Measurements from ENCODE around the gene SCTR.

SCTR gene

DNA sequence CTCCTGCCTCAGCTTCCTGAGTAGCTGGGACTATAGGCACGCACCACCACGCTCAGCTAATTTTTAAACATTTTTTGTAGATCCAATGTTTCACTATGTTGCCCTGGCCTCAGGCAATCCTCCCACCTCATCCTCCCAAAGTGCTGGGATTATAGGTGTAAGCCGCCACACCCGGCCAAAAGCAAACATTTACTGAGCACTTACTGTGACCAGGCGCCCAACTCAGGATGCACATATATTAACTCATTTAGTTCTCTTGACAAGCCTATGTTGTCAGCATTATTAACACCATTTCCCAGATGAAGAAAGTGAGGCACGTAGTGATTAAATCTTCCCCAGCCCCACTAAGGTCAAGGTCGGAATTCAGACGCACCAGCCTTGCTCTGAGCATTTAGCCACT lies 51.5 kb downstream of the SCTR start:
- DNase-seq, result no peak

DNA sequence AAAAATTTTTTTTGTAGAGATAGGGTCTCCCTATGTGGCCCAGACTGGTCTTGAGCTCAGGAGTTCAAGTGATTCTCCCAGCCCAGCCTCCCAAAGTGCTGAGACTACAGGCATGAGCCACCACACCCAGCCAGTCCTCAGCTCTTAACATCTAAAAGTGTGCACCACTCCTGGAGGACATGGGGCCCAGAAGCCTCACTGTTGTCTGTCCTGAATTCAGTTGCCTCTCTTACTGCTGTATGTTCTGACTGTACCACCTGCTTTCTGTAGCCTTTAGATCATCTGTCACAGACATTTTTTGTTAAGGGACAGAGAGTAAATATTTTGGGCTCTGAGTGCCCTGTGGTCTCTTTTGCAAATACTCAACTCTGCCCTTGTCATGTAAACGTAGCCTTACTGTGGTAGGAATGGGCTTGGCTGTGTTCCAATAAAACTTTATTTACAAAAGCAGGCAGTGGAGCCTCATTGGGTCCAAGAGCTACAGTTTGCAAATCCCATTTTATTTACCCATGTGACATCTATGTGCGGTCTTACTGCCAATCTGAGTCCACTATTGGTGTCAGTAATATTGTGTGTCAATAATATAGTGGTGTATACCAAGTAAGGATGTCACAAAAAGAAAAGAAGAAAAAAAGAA lies 54.5 kb downstream of the SCTR start:
- no peak for DNase-seq

DNA sequence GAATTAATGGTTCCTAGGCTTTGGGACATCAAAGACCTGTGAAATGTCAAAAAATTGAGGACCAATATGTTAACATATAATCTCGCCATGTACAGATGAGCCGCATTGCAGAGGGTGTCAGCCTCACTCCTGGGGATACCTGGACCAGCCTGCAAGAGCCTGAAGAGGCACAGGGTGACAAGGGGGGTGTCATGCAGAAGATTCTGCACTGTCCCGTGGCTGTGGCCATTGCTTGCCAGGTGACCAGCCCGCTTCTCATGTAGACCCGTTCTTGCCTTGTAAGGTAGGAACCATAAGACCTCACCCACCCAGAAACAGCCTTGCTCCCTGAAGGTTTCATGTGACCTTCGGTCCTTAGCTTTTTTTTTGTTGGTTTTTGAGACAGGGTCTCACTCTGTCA lies 55.2 kb downstream of the SCTR start:
- DNase-seq, result no peak

DNA sequence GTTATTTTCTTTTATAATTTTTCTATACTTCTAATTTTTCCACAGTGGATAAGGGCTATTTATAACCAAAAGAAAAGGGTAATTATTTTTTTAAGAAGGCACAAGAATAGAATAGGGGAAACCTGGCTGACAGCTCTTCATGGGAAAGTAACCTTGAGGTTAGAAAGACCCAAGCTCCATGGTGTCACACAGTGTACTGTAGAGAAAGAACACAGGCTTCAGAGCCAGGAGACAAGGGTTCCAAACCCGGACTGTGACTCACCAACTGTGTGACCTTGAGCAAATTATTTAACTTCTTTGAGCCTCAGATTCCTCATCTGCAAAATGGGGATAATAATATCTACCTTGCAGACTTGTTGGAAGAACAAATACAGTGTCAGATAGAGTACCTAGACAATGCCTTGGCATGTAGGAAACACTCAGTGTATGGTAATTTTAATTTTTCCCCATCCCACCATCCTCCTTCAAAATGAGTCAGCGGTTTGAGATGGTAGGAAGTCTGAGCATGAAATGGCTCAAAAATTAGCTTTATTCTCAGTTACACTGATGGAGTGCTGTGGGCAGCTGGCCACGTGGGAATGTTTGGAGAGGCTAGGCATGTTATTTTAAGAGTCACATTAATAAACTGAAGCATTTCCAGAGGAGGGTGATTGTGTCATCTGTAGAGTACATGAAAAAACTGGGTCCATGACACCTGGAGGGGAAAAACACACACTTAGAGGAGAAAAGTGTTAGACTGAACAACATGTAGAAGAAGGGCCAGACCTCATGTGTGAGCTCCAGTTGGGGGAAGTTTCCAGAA lies 55.9 kb downstream of the SCTR start:
- DNase-seq, result no peak

DNA sequence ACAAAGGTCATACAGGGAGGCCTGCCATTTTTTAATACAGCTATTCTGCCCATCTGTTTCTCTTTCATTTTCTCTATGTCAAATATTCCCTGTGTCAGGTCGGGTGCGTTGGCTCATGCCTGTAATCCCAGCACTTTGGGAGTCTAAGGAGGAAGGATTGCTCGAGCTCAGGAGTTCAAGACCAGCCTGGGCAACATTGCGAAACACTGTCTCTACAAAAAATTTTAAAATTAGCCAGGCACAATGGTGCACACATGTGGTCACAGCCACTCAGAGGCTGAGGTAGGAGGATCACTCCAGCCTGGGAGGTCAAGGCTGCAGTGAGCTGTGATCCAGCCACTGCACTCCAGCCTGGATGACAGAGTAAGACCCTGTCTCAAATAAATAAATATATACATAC lies 57.9 kb downstream of the SCTR start:
- DNase-seq, result no peak

DNA sequence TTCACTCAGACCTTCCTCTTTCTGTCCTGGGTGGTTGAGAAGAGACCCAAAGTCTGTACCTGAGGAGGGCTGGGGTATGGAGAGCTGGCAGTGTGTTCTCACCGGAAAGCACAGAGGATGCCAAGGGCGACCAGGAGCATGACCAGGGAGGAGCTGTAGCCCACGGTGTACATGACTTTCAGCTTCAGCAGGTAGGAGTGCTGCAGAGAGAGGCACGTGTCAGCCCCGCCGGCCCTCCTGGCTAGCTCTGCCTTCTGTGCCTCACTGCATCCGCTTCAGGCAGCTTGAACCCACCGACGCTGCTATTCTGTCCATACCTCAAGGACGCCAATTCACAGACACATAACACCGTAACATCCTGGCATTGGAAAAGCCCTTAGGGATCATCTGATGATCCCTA lies 58.6 kb downstream of the SCTR start:
- DNase-seq, result no peak

DNA sequence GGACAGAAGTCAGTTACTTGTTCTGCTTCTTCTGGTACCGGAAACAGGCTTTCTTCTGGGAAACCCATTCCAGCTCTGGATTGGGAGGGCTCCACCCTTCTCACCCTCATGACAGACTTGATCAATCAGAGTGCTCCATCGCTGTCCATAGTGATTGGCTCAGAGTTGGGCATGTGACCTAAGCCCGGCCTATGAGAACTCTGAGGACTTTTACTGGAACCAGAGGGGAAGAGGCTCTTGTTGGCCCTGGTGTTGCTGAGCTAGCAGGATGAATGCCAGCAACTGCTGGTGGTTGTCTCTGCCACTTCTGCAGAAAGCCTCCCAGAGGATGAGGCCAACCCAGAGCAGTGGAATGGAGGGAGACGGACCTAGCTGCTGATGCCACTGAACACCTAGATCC lies 59.3 kb downstream of the SCTR start:
- no peak for DNase-seq

DNA sequence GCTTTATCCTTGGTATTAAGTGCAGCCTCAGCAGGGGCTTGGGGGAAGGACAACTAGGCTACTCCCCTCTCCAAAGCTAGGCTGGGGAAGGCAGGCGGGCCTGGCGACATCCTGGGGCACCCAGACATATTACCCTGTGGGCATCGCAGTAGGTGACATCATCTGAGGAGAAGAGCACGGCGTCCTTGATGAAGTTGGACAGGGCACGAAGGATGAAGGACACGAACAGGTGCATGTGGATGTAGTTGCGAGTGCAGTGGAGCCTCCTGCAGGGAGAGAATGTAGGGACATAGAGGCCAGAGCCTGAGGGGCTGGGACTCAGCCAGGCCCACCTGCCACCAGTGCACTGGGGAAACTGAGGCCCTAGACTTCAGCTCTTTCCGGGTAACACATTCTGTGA lies 60.3 kb downstream of the SCTR start:
- DNase-seq, result no peak

DNA sequence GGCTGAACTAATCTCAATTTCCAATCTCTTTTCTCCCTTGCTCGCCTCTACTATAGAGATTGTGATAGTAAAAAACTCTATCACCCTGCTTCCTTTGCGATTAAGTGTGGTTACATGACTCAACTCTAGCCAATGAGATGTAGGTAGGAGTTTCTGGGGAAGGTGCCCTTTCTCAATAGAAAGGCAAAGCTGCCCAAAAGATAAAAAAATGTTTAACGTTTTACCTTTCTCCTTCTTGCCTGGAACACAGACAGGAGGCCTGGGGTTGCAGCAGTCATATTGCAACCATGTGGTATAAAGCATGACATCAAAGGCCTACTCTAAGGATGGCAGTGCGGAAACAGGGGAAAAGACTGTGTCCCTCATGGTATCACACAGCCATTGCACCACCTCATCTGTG lies 61.1 kb downstream of the SCTR start:
- no peak for DNase-seq

DNA sequence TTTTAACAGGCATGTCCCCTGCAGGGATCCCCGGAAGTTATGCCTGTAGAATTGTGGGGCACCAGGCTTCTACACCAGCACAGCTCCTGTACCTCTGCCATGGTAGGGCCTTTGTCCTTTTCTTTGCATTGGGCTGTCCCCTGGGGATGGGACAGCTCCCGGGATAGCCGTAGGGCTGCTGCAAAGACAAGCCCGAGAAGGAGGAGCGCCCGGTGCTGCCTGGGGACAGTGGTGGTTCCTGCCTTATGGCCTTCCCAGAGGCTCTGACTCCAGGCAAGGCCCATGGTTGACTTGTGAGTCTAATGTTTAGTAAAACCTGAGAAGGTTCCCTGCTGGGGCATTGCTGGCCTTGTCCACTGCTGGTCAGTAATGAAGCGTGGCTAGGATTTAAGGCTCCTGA lies 61.7 kb downstream of the SCTR start:
- DNase-seq, result no peak

DNA sequence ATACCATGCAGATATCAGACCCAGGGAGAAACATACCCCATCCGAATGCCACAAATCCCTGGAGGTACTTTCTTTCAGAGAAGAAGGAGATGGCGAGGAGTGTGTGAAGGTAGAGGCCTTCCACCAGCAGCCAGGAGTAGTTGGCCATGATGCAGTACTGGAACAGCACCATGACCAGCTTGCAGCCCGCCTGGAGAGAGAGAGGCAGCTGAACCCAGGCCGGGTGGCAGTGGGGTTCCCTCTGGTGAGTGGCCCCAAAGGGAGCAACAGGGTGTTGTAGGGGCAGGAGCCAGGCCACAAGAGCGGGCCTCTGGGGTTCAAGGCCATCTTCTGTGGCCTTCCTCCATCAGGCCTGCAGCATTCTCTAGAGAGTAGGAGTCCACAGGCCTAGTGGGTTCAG lies 62.5 kb downstream of the SCTR start:
- no peak for DNase-seq

DNA sequence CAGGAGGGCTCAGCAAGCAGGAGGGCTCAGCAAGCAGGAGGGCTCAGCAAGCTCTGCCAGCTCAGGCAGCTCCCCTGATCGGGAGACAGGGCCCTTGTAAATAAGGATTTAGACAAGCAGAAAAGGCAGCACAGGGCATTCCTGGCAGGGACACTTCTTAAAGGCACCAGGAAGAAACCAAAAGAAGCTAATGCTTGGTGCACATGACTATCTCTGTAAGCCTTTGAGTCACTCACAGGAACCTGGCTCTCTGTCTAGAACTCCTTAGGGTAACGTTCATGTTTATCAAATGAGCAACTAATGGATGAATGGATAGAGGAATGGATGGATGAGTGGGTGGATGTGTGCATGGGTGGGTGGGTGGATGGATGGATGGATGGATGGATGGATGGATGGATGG lies 64.2 kb downstream of the SCTR start:
- no peak for DNase-seq

DNA sequence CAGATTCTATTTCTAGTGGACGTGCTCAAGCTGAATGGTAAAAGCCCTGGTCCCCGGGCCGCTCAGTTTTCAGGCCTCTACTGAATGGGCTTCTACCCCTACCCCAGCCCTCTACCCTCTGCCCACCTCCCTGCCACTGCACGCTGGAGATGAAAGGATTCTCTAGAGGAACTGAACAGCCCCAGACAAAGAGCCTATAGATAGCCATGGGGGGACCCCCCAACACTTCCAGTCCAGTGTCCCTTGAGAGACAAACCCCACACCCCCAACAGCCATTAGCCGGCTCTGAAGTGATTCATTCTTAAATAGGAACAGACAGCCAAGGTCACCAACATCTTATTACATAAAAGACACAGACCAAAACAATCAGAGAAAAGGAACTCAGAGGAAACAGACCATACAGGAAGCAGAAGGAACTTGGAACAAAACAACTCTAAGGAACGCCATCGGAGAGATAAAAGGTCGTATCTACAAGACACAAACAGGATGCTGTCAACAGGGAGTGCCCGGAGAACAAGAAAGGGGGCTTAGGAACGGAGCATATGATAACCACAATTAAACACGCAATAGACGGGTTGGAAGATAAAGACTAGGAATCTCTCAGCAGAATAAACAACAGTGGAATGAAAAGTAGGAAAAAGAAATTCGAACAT lies 69.1 kb downstream of the SCTR start:
- no peak for DNase-seq

DNA sequence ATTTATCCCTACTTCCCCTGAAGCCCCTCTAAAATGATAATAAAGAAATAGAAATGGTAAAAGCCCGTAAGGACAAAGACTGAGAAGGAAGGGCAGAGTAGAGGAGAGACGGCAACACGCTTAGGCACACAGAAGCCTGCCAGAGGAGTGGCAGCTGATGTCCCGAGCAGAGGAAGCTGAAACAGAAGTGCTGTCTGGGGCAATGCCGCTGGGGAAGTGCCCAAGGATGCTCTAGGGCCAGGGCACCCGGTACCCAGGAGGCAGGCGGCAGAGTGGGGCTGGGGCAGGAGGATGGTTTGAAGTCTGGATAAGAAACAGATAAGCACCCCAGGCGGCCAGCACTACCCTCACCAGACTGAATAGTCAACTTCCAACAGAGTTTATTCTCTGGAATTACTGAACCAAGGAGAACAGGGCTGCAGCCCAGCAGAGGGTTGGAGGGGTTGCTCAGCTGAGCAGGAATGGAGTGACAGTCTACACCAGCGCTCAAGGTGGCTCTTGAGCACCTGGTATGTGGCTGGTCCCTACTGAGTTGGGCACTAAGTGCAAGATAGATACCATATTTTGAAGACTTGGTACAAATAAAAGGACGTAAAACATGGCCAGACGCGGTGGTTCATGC lies 70.2 kb downstream of the SCTR start:
- no peak for DNase-seq

DNA sequence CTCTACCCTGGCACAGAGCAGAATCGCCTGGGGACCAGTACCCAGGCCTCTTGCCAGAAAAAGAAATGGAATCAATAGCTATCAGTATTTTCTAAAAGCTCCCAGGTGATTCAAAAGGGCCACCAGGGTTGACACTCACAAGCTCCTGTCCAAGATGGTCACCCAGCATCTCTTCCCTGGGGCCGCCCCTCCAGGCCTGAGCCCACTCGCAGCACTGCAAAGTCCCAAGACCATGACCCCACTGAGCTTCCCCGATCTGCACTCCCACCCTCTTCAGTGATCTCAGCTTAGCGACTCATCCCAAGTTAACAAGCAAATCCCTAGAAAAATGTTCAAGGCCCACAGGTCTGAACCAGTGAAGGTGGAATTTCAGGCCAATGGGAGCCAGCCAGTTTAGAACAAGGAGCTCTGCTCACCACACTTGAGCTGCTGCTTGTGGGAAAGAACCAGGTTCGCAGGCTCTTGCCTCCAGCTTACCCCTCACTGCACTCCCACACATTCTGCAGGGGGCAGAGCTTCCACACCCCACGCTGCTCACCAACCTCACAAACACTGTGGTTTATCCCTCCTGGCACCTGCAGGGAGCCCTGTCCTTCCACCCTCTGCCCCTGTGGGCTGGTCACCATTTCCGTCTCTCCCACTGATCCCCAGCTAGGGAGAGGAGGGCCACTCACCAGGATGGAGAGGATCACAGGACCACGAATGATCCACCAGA lies 72.8 kb downstream of the SCTR start:
- DNase-seq, result no peak

DNA sequence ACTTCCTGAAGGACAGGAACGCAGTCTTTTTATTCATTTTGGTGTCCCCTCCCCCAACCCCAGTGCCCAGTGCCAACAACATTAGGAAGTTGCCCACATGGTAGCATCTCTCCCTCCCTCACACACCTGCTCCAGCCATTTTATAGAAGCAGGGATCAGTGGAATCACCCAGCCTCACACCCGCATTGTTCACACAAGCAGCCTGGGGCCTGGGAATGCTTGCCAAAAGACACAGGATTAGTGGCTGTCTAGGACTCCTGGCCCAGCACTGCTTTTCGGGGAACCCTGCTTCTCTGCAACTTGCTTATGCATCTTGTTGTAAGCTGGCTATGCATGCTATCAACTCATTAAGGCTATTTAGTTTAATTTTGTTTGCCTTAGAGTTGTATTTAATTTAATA lies 74.8 kb downstream of the SCTR start:
- no peak for DNase-seq

DNA sequence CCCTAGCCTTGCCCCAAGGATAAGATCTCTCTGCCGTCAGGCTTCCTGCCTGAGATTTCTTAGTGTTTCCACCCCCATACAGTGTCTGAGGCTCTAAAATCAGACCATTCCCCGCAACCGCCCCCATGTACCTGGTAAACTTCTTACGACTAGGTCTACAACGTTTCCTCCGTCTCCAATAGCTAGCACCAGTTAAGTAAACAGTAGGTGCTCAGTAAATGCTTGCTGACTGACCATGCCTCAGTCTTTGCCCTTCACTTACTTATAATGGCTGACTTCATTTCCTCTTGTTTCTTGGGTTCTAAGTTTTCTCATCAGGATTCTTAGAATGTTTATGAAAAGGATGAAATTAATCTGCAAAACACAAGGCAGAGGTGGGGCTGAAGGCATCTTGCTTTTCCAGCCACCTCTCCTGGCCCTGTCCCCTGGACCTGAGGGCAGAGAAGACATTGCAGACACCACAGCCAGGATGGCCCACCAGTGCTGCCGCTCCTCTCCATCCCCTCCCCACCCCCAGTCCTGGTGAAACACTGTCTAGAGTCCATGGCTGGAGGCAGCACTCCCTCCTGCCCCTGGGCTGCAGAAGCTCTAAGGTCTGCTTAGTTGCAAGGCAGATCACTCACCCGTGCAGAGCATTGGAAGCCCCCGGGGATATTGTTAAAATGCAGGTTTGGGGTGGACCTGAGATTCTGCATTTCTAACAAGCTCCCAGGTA lies 75.7 kb downstream of the SCTR start:
- DNase-seq, result no peak

DNA sequence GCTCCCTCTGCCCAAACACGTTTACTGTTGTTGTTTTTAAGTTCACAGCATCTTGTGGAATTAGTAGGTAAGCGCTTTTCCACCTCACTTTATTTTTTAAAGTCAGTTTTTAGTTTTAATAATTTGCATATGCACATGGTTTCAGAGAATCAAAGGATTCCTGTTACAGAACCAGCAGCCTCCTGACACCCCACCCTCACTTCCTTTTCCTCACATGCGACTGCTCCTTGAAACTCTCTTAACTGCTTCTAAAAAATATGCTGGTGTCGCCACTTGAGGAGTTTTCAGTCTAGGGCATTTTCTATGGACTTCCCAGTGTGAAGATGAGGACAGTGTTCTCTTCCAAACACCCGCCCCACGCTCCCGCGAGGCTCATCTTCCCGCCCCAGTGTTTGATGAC lies 78.2 kb downstream of the SCTR start:
- no peak for DNase-seq

DNA sequence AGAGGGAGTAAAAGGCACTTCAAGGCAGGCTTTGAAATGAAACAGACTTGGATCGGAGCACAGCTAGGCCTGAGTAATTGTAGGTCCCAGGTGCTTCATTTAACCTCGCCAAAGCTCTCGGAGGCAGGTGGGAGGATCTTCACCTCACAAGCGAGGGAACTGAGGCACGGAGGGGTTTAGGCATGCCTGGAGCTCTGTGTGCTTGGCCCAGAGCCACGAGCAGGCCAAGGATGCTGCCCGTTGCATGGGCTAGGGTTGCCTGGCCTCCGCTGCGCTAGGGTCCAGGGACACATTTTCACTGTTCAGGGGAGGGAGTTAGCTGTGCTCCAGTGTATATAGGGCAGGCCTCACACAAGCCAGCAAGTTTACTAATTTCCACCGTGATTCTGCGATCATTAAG lies 81.4 kb downstream of the SCTR start:
- no peak for DNase-seq

DNA sequence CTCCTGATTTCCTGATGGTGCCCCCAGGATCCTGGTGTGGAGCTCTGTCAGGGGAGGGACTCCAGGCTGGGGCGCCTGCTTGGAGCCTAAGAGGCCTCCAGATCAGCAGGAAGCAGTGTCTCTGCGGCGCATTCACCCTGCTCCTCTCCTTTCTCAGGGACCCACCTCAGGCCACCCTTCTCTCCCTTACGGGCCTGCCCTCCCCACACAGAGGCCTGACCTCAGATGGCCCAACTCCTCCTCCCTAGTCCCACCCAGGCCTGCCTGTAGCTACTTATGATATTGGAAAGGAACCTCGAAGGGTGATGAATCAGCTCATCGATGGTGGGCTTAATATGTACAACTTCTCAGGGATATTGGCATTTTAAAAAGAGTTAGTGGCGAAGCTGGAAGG lies 82.1 kb downstream of the SCTR start:
- no peak for DNase-seq

DNA sequence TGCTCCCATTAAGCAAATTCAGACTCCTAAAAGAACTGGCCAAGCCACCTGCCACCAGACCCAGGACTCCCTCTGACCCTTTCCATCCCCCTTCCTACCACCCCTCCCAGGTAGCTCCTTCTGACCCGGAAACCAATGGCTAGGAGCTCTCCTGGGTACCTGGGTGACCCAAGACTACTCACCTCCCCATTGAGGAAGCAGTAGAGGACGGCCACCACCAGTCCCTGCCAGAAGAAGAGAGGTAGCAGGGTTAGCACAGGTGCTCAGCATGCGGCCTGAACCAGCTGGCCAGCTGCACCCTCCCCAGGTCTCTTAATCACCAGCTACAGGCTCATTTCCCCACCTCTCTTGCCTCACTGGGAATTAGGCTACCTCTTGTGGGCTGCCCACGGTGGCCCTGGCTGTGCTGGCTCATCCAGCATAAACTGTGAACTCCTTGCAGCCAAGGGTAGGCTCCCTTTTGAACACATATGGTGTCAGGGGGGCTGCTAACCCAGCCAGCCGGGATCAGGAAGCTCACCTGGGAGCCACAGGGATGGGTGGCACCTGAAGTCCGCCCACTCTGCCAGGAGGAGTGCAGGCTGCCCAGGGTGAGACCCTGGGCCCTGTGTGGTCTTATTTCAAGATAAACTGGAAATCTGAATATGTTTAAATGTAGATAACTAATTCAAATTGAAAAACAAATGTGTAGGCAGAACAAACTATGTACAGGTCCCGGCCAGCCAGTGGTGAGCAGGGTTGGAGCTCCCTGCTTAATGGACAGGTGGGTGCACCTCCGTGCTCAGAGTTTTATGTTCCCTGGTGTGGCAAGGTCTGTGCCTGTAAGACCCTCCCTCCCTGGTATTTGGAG lies 82.7 kb downstream of the SCTR start:
- no peak for DNase-seq

DNA sequence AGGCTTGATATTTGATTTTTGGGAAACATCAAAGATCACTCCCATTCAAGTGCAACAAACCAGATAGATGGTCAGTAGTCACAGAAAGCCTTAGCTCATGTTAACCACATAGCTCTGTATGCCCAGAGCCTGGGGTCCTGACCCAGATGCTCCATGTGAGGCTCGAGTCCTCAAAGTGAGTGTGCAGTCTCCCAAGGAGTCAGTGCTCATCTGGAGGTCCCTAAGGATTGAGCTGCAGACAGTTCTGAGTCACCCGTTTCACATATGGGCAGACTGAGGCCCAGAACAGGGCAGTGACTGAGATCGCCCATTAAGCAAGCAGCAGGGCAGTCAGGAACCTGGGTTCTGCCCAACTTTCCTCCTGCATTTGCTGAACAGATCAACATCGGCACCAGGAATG lies 83.4 kb downstream of the SCTR start:
- DNase-seq, result no peak

Data from activated gamma-delta T cell (primary cell).